Measurements from ENCODE around the gene NRF1.
A peak's percentile ranks its signal among the peaks of the same experiment; 100 is the strongest.

NRF1 gene

DNA sequence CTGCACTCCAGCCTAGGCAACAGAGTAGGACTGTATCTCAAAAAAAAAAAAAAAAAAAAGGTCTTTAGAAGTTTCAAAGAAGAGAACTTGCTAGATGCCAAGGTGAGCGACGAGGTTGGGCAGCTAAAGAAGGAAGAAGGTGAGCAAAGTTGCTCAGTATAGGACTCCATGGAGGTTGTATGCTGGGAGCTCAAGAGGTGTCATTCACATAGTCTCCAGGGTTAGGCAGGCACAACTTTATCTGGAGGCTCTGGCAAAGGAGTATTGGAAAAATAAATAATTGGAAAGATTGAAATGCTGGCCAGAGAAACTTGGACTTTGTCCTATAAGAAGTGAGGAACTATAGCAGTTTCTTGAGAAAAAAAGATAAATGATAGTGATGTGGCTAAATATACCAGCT, 74.5 kb downstream of the NRF1 start:
- no peak for DNase-seq (ENCODE audit: low spot score)

DNA sequence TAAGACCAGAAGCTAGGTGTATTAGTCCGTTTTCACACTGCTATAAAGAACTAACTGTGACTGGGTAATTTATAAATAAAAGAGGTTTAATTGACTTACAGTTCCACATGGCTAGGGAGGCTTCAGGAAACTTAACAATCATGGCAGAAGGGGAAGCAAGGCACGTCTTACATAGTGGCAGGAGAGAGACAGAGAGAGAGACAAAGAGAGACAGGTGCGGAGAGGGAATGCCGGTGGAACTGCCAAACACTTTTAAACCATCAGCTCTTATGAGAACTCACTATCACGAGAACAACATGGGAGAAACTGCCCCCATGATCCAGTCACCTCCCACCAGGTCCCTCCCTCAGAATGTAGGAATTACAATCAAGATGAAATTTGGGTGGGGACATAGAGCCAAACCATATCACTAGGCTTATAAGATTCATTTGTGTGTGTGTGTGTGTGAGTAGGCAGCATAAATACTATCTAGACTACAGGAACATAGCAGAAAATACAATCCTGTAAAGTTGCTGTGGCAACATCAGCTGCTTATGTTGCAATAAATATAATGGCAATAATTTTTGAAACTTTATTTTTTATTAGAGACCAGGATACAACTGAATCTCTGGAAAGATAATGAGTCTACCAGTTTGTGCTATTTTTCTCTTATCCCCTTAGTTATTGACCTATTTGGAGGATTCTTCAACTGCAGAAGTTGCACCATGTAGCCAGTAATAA, 77.1 kb downstream of the NRF1 start:
- DNase-seq (ENCODE audit: low spot score) = no peak

DNA sequence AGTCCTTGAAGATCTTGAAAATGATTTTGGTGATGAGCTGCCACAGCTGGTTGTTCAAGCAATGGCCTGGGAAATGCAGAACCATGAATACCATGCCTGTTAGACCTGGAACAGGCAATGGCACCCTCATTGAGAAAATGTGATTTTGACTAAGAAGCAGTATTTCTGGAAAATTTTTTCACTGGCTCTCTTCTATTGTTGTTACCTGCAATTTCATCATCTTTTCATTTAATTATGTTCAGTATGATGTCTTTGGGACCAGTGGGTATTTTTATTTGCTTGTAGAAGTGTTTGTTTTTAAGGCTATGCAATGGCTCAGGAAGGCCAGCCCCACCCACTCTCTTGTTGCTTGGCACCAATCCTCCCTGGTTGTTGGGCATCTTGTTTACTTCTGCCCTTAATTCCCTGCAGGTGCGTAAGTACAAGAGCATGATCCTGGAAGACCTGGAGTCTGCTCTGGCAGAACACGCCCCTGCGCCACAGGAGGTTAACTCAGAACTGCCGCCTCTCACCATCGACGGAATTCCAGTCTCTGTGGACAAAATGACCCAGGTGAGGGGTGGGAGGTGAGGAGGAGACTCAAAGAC, 78.6 kb downstream of the NRF1 start:
- no peak for DNase-seq (ENCODE audit: low spot score)

DNA sequence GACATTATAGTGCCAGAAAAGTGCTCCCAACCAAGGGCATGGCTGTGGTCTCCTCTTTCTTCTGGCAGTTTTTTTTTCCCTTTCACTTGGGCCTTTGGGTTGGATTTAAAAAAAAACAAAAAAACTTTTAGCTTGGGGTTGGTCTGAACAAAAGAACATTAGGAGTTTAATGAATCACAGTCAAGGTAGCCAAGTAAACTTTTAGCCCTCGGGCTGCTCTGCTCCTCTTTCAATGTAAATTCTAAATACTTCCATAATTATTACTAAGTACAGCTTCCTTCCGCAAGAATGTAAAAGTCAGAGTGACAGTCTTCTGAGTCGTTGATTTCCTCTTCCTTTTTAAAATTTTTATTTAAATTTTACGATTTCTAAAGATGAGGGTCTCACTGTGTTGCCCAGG, 79.2 kb downstream of the NRF1 start:
- no peak for DNase-seq (ENCODE audit: low spot score)

DNA sequence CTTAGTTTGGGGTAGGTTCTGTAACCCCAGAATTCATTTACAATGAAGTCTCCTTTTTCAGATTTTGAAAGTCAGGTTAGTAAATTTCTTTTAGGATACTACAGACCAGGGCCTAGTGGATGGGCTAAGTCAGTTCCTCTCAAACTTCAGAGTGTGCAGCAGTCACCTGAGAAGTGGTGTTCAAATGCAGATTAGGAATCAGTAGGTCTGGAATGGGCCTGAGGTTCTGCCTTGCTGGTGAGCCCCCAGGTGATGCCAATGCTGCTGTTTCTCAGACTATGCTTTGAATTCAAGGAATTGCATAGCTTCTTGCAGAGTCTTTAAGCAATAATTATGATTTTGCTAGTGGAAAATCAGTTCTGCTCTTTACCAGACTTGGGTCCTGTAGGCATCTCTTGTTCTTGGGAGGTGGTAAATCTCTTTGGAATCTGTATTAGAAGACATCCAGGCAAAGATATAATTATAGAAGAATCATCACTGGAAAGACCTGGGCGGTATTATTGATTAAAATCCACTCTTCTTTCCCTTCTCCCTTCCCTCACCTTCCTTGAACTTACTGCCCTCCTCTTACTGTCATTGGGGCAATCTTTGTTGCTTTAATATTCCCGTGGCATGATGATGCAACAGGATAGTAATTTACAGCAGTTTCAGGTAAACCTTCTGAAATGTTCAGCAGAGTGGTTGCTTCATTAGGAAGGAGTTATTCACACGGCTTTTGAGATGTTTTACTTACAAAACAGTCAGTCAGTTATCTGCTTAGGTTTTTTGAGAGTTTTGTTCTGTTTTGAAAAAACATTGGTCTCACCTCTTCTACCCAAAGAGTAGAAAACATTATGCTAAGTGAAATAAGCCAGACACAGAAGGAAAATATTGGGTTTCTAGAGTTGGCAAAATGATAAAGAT, 87.2 kb downstream of the NRF1 start:
- DNase-seq (ENCODE audit: low spot score) = no peak

DNA sequence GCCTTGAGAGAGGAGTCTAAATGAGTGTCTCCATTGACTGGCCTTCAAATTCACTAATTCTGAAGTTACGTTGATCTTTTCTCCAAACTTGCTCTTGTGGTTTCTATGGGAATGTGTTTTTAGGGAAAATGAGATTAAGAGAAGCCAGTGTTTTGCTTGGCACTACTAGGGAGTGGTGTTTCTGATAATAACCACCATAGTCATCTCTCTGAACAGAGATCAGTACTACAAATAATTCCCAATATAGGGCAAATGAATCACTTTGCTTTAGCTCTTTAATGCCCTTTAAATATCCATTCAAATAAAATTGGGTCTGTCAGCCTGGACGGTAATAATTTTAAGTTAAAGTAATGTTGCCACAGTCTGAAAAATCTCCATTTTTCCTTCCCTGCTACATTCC, 90.8 kb downstream of the NRF1 start:
- DNase-seq (ENCODE audit: low spot score) = no peak

DNA sequence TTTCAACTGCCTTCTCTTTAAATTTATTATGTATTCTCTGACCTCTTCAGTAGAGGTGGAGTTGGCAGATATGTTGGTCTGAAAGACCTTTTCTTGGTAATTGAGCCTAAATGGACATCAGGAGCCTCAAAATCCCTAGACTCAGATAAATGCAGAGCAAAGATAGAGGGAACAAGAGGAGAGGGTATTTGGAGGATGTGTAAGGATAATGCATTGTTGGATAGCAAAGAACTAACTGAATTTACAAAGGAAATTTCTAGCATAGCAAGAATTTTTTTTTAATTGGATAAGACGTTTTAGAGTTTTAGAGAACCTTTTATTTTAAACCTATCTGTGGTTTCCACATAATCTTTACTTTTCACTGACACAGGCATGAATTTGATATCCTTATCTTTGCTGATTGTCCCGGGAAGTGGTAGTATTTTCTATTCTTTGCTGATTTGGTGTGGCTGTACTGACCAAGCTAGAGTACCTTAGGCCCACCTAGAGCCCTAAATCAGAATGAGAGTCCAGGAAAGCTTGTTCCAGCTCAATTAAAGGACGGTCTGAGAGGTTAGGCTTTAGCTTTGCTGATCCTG, 91.3 kb downstream of the NRF1 start:
- no peak for DNase-seq (ENCODE audit: low spot score)

DNA sequence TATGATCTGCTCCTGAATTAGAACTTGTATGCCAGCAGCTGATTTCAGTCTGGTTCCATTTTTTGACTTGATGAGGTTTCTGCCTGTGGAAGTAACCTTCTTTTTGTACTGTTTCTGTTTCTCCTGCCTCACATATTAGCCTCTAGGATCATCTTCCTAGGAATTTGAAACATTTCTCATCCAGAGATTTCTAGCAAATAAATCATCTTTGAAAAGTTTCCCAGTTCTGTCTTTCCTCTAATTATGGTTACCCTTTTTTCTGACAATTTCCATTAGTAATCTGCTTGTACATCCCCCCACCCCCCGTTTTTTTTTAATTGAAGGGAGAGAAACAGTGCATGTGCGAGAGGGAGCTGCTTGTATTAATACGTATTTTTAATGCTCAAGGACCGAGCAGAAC, 92.2 kb downstream of the NRF1 start:
- no peak for DNase-seq (ENCODE audit: low spot score)

DNA sequence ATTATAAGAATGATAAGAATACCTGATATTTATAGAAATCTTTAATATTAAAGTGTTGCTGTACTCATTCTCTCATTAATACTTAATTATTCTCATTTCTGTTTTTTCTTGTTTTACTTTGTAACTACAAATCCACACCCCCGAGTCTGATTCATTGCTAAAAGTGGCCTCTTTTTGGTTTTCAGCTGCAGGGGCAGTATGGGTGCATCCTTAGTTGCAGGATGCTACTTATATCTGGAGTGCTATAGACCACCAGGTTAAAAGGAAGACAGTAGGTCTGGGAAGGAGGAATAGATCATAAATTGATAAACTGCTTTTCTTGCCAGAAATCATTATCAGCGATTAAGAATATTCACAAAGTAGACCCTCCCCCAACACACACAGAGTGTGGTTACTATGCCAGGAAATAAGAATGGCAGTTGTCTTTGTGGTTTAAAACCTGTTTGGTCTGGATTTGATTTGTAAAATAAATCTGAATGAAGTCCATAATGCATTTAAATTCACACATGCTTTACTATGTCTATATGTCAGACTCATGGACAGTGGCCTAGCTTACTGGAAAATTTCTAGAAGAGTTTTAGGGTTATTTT, 96.5 kb downstream of the NRF1 start:
- DNase-seq (ENCODE audit: low spot score) = no peak

DNA sequence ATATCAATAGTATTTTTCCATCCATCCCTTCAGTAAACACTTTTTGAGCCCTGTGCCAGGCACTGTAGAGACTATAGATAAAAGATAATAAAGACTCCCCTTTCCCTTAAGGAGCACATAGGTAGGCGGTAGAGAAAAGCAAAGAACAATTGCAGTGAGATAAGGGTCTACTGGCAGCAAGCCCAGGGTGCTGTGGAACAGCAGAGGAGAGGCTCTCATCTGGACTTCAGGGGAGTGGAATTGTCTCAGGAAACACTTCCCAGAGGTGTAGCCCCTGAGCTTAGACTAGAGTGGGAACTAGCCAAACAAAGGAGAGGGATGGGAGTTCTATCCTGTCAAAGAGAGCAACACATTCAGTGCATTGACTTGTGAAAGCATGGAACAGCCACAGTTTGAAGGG, 102.0 kb downstream of the NRF1 start:
- DNase-seq (ENCODE audit: low spot score) = no peak

DNA sequence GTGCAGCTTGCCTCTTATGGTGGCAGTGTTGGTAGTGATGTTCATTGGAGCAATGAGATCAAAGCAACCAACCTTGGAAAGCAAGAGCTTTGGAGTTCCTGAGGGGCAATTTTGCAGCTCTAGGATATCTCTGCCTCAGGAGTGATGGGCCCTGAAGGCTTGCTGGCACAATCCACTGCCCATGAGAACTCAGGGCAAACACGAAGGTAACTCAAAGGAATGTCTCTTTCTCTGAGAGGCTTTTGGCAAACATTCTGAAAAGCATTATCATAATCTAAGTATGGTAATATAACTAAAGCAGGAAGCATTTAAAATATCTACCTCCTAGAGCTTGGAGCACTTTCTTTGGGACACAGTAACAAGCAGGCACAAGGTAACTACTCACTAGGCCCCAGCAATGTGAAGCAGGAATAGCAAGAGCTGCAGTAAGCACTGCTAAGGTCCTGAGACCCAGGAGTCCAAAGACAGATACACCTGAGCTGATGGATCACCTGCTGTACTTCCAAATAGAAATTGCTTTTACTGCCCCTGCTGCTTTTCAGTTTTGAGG, 103.1 kb downstream of the NRF1 start:
- no peak for DNase-seq (ENCODE audit: low spot score)

DNA sequence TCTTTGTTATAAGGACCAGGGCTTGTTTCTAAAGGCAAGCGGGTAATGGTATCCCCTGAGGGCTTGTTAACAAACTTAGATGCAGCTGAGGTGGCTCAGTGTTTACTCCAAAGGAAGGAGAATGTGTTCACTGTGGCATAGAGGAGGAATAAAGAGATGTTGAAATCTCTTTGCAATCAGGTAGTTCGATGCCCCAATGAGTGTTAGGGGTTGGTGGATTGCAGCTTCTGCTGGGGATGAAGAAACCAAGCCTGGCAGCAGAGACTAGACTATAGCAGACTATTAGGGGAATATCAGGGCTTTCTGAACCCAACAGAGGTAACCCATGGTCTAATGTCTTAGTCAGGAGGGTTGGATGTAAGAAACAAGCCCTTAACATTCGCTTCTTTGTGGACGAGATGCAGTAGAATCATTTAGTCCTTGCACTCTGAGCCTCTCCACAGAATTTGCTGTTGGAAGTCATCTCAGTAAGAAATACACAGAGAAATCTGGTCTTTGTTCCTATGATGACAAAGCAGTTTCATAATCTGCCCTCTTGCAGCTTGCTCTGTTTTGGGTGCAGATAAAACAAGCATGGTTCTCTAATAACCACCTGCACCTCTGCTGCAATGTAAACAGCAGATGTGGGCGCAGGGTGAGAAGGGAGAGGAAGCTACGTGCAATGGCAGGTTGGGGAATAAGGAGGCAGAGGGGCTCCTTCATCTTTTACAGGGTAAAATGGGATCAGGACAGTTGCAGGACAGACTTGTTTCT, 108.6 kb downstream of the NRF1 start:
- peak; percentile 65 for DNase-seq (ENCODE audit: low spot score)

DNA sequence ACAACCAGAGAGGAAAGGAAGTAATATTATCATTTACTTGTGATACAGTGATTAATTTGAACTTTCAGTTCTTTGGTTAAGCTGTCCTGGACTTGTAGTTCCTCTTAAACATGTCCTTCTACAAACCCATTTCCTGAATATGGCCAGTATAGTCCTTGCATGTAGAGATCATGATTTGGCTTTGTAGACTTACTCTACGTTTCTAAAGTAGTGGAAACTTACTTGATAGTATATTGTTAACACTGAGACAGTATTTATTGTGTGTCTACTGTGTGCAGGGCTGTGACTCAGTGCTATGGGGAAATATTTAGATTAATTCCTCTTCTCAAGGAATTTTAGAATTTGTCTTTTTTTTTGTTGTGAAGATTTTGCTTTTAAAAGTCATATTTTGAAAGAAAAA, 109.5 kb downstream of the NRF1 start:
- peak; percentile 28 for DNase-seq (ENCODE audit: low spot score)

DNA sequence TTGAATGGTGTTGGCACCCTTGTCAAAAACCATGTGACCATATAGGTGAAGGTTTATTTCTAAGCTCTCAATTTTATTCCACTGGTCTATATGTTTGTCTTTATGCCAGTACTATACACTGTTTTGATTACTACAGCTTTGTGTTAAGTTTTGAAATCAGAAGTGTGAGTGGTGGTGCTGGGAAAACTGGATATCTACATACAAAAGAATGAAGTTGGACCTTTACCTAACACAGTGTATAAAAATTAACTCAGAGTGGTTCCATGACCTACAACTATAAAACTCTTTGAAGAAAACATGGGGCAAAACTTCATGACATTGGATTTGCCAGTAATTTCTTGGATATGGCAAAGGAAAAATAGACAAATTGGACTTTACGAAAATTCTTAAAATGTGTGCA, 112.2 kb downstream of the NRF1 start:
- no peak for DNase-seq (ENCODE audit: low spot score)

DNA sequence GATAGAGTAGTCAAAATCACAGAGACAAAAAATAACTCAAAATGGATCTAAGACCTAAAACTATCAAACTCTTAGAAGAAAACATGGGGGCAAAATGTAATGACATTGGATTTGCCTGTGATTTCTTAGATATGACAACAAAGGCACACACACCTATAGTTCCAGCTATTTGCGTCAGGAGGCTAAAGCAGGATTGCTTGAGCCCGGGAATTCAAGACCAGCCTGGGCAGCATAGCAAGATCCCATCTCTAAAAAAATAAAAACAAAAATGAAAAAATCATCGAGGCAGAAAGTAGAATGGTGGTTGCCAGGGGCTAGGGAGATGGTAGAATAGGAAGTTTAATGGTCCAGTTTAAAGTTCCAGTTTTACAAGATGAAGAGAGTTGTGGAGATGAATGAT, 113.3 kb downstream of the NRF1 start:
- no peak for DNase-seq (ENCODE audit: low spot score)

DNA sequence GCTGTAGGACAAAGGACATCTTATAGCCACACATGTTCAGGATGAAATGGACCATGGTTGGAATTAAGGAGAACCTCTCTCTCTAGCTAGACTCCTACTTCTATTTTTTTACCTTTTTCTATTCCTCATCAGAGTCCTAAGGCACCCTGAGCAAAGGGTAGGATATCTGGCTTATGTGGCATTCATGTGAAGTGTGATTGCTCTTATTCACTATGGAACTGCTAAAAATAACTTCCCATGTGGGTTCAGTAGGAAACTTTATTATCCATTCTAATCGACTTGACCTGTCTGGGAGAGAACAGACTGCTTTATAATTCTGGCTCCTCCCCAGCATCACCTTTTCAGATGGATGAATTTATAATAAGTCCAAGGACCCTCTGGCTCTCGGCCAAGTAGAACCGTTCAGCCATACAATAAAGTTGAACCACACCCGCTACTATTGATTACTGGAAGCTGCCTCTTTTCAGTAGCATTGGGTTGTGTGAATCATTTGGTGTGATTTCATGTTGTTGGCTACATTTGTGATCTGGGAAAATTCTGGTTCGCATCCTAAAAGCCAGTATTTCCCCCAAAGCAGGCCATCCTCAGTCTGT, 117.5 kb downstream of the NRF1 start:
- DNase-seq (ENCODE audit: low spot score) = no peak

DNA sequence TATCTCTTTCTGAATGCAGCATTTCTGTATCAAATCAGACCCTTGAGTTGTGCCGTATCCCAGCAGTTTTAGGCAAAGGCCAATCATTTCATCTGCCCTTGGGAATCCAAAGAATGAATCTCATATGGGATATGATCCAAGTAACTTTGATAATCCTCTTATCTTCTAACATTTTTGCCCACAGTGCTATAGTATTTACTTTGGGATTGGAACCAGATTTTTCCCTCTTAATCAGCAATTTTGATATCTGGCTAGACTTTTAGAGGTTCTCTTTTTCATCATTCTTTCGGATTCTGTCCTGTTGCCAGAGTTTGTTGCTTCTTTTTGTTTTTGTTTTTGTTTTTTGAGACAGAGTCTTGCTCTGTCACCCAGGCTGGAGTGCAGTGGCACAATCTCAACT, 118.0 kb downstream of the NRF1 start:
- DNase-seq (ENCODE audit: low spot score) = no peak

DNA sequence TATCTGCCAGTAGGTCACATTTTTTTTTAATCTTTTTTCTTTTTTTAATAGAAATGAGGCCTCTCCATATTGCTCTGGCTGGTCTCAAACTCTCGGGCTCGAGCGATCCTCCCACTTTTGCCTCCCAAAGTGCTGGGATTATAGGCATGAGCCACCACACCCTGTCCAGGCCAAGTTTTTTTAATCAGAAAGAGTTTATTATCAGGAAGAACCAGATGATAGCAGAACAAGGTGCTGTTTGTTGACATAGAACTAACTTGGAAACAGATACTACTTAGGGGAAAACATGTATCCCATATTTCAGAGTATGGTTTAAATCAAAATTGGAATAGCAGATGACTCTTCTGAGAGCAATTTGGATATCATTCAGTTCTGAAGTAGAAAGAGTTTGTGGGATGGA, 118.6 kb downstream of the NRF1 start:
- DNase-seq (ENCODE audit: low spot score) = no peak

DNA sequence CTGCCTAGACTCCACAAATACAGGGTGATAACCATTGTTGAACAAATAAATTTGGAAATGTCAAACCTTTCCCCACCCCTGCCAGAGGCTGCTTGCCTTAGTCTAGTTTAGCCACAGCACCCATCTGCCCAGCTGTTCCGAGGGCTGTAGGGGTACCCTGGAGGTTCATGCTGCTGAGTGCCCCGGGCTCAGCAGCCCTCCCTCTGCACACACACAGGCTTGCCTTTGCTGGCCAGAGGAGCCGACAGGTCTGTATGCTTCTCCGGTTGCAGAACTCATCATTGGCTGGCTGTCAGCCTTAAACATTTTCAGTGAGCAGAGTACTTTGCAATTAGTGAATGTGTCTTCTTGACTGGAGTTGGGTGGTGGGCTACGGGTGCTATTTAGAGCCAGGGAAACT, 122.9 kb downstream of the NRF1 start:
- DNase-seq (ENCODE audit: low spot score) = no peak

DNA sequence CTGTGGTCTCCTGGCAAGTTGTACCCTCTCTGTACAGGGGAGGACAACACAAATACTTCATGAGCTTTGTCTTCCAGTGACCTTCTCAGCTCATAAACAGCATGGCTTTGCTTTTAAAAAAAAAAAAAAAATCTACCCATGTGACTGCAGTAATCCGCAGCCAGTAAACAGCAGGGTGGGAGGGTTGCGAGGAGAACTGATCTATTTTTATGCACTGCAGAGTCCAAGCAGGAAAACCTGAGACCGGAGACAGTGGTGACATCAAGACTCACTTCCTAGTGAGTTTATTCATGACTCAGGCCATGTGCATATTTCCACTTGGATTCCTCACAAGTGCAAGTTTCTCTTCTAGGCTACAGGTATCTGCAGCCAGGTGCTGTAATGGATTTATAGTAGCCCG, 127.9 kb downstream of the NRF1 start:
- no peak for DNase-seq (ENCODE audit: low spot score)
